H1 (cell line): ENCODE measurements around the gene ALPG. TPM values are rescaled to one million over a fixed set of nuclear protein-coding genes. Genes with fewer than 3 reads are reported as not detected.
A peak's percentile ranks its signal among the peaks of the same experiment; 100 is the strongest.
"Not testable (repeated sequence)": the region's sequence is repeated elsewhere in the genome, so short reads cannot be mapped to it uniquely, and the experiment has no call there.

Experiments
- CTCF ChIA-PET: fragments of 300-600 bp; sonication (Branson Sonifier 250); formaldehyde crosslinking; loops from one replicate; lab custom pipeline; 2021; ENCODE audit not compliant: partially characterized antibody; lab: Charles Lee
- POLR2A ChIA-PET: fragments of 300-600 bp; sonication (Branson Sonifier 250); formaldehyde crosslinking; loops from one replicate; lab custom pipeline; 2021; ENCODE audit warnings: inconsistent platforms; ENCODE audit not compliant: partially characterized antibody; lab: Charles Lee
- DNase-seq, 2 experiments: peaks; one replicate each; pipeline versions ENCODE4 v3.0.0 to v3.0.0-alpha.2; 2010 to 2022; ENCODE audit warnings: low spot score in 2 of 2, low read depth in 1 of 2, mixed read lengths in 1 of 2
- FAIRE-seq: peaks from 2 replicates; lab custom pipeline; 2011; peaks lifted over from hg19 to GRCh38; lab: Jason Lieb, UNC
- H2AFZ ChIP-seq: 2 replicates; pipeline ENCODE4 v1.8.1; 2012; ENCODE audit warnings: low read length, inconsistent platforms
- H2AK5ac ChIP-seq: 2 replicates; pipeline ENCODE4 v1.6.1; 2013; ENCODE audit warnings: low read depth, low read length
- H2BK120ac ChIP-seq: replicated peaks from 2 replicates; pipeline ENCODE3; 2013; ENCODE audit warnings: low read depth, low read length, inconsistent platforms
- H2BK12ac ChIP-seq: 2 replicates; pipeline ENCODE4 v1.6.1; 2013; ENCODE audit warnings: low read depth, low read length
- H2BK15ac ChIP-seq: 2 replicates; pipeline ENCODE4 v1.6.1; 2013; ENCODE audit warnings: low read length
- H2BK20ac ChIP-seq: 2 replicates; pipeline ENCODE4 v1.6.1; 2013; ENCODE audit warnings: low read length
- H2BK5ac ChIP-seq: 2 replicates; pipeline ENCODE4 v1.6.1; 2013; ENCODE audit warnings: low read depth, low read length
- H3K14ac ChIP-seq: 2 replicates; pipeline ENCODE4 v1.6.1; 2013; ENCODE audit warnings: inconsistent platforms; ENCODE audit not compliant: insufficient read length
- H3K18ac ChIP-seq: 2 replicates; pipeline ENCODE4 v1.6.1; 2013; ENCODE audit warnings: low read length; ENCODE audit errors: extremely low read depth
- H3K23ac ChIP-seq: 2 replicates; pipeline ENCODE4 v1.6.1; 2013; ENCODE audit warnings: inconsistent platforms; ENCODE audit not compliant: insufficient read length
- H3K23me2 ChIP-seq: 2 replicates; pipeline ENCODE4 v1.6.1; 2013; ENCODE audit warnings: low read depth, low read length
- H3K27ac ChIP-seq: 2 replicates; pipeline ENCODE4 v1.6.1; 2011; ENCODE audit warnings: low read depth, low read length, inconsistent platforms
- H3K27me3 ChIP-seq, 4 experiments: replicated peaks in 1 of 4; 1 replicate in 1 of 4; 2 replicates in 3 of 4; pipeline versions ENCODE4 v1.6.1 to v1.8.1; 2011 to 2013; ENCODE audit warnings: low read length in 3 of 4, mild to moderate bottlenecking in 3 of 4, inconsistent platforms in 2 of 4, mixed read lengths in 2 of 4, moderate library complexity in 1 of 4; ENCODE audit not compliant: control insufficient read depth in 3 of 4, insufficient read depth in 3 of 4; ENCODE audit errors: extremely low read depth in 1 of 4
- H3K36me3 ChIP-seq, 4 experiments: 2 replicates each; pipeline versions ENCODE4 v1.6.1 to v1.8.1; 2011 to 2013; ENCODE audit warnings: mild to moderate bottlenecking in 4 of 4, low read length in 3 of 4, moderate library complexity in 2 of 4, control low read depth in 1 of 4, inconsistent platforms in 1 of 4; ENCODE audit not compliant: insufficient read depth in 4 of 4, control insufficient read depth in 2 of 4
- H3K4ac ChIP-seq: replicated peaks from 2 replicates; pipeline ENCODE3; 2013; ENCODE audit warnings: low read length, low read depth, mixed read lengths, inconsistent platforms; ENCODE audit not compliant: insufficient read length
- H3K4me1 ChIP-seq, 4 experiments: replicated peaks in 1 of 4; 1 replicate in 1 of 4; 2 replicates in 3 of 4; pipeline versions ENCODE4 v1.6.1 to v1.8.1; 2011 to 2013; ENCODE audit warnings: low read length in 3 of 4, inconsistent platforms in 2 of 4, mixed read lengths in 1 of 4; ENCODE audit not compliant: insufficient read depth in 4 of 4, control insufficient read depth in 3 of 4
- H3K4me2 ChIP-seq, 2 experiments: 2 replicates each; pipeline versions ENCODE4 v1.6.1 to v1.8.1; 2011 to 2013; ENCODE audit warnings: low read depth in 2 of 2, low read length in 2 of 2, control low read depth in 1 of 2, inconsistent platforms in 1 of 2, mild to moderate bottlenecking in 1 of 2; ENCODE audit not compliant: insufficient read depth in 1 of 2
- H3K4me3 ChIP-seq, 4 experiments: fragments of 200-600, 300-600 bp in 1 of 4; sonication (generic), shearing (Covaris generic), sonication (Bioruptor Twin) in 1 of 4; 2 replicates each; pipeline versions ENCODE4 v1.5.1 to v1.8.1; 2011 to 2016; ENCODE audit warnings: low read length in 4 of 4, low read depth in 3 of 4, control low read depth in 2 of 4, inconsistent platforms in 2 of 4, mild to moderate bottlenecking in 2 of 4, mixed read lengths in 1 of 4, moderate library complexity in 1 of 4; ENCODE audit not compliant: insufficient read depth in 2 of 4; ENCODE audit errors: extremely low read depth in 1 of 4
- H3K56ac ChIP-seq: replicated peaks from 2 replicates; pipeline ENCODE3; 2013; ENCODE audit warnings: low read depth, mild to moderate bottlenecking, mixed read lengths, low read length, inconsistent platforms; ENCODE audit not compliant: insufficient read length
- H3K79me1 ChIP-seq: 2 replicates; pipeline ENCODE4 v1.6.1; 2013; ENCODE audit warnings: low read depth, low read length, control low read depth
- H3K79me2 ChIP-seq, 2 experiments: 2 replicates each; pipeline versions ENCODE4 v1.6.1 to v1.8.1; 2012 to 2013; ENCODE audit warnings: low read length in 2 of 2, mild to moderate bottlenecking in 2 of 2, inconsistent platforms in 1 of 2; ENCODE audit not compliant: insufficient read depth in 2 of 2, control insufficient read depth in 1 of 2
- H3K9ac ChIP-seq, 4 experiments: replicated peaks in 1 of 4; 1 replicate in 1 of 4; 2 replicates in 3 of 4; pipeline versions ENCODE4 v1.6.1 to v1.8.1; 2011 to 2013; ENCODE audit warnings: low read depth in 3 of 4, low read length in 3 of 4, control low read depth in 2 of 4, mild to moderate bottlenecking in 2 of 4, moderate library complexity in 2 of 4, inconsistent platforms in 1 of 4; ENCODE audit errors: extremely low read depth in 1 of 4
- H3K9me3 ChIP-seq, 2 experiments: 2 replicates each; pipeline versions ENCODE4 v1.6.1 to v1.8.1; 2012 to 2013; ENCODE audit warnings: mild to moderate bottlenecking in 2 of 2, moderate library complexity in 2 of 2, control low read depth in 1 of 2, inconsistent platforms in 1 of 2, low read depth in 1 of 2, low read length in 1 of 2, mixed read lengths in 1 of 2; ENCODE audit not compliant: insufficient read depth in 2 of 2
- H4K20me1 ChIP-seq, 2 experiments: replicated peaks in 1 of 2; 2 replicates each; pipeline versions ENCODE3 to v1.8.1; 2011 to 2013; ENCODE audit warnings: inconsistent platforms in 2 of 2, low read length in 2 of 2, mild to moderate bottlenecking in 1 of 2; ENCODE audit not compliant: insufficient read depth in 2 of 2, control insufficient read depth in 1 of 2
- H4K5ac ChIP-seq: 2 replicates; pipeline ENCODE4 v1.6.1; 2013; ENCODE audit warnings: low read length, low read depth, mixed read lengths, inconsistent platforms; ENCODE audit not compliant: insufficient read length
- H4K8ac ChIP-seq: 2 replicates; pipeline ENCODE4 v1.8.0; 2013; ENCODE audit warnings: mild to moderate bottlenecking, moderate library complexity, low read length, inconsistent platforms; ENCODE audit not compliant: insufficient read depth; ENCODE audit errors: extremely low read depth
- H4K91ac ChIP-seq: replicated peaks from 2 replicates; pipeline ENCODE3; 2013; ENCODE audit warnings: low read length, mixed read lengths, inconsistent platforms; ENCODE audit not compliant: insufficient read length
- ASH2L ChIP-seq: fragments of 200-600, 300-600 bp; sonication (generic); IDR thresholded peaks from one replicate; pipeline ENCODE4 v1.7.1; 2017; ENCODE audit warnings: low read length
- EP300 ChIP-seq, 2 experiments: IDR thresholded peaks; 1 replicate in 1 of 2; 2 replicates in 1 of 2; pipeline ENCODE4 v1.6.1; 2011 to 2012; ENCODE audit warnings: low read depth in 2 of 2, low read length in 2 of 2, mild to moderate bottlenecking in 2 of 2, borderline replicate concordance in 1 of 2, inconsistent platforms in 1 of 2, moderate library complexity in 1 of 2
- NANOG ChIP-seq: IDR thresholded peaks from 2 replicates; pipeline ENCODE4 v1.6.1; 2011; ENCODE audit warnings: low read length, low read depth, mild to moderate bottlenecking, inconsistent platforms; ENCODE audit not compliant: insufficient read depth, poor library complexity, severe bottlenecking
- POLR2A ChIP-seq, 2 experiments: IDR thresholded peaks; 1 replicate in 1 of 2; 2 replicates in 1 of 2; pipeline ENCODE4 v1.6.1; 2011; ENCODE audit warnings: low read depth in 2 of 2, low read length in 2 of 2, mild to moderate bottlenecking in 2 of 2; ENCODE audit errors: control extremely low read depth in 1 of 2
- SP1 ChIP-seq: IDR thresholded peaks from 2 replicates; pipeline ENCODE4 v1.6.1; 2011; ENCODE audit warnings: low read depth, low read length
- TEAD4 ChIP-seq: IDR thresholded peaks from 2 replicates; pipeline ENCODE4 v1.6.1; 2012; ENCODE audit warnings: low read depth, low read length, inconsistent platforms, mixed read lengths
- WGBS, 2 experiments: shearing (Covaris generic) in 1 of 2; methylation state at CpG; one replicate each; pipeline versions ENCODE4 v1.1.6 to v1.1.7; 2013 to 2015; ENCODE audit warnings: low lambda C conversion rate in 2 of 2, mixed read lengths in 2 of 2, inconsistent platforms in 1 of 2, low coverage in 1 of 2, missing lambda C conversion rate in 1 of 2; ENCODE audit not compliant: insufficient replicate concordance in 2 of 2, insufficient coverage in 1 of 2, insufficient read length in 1 of 2; ENCODE audit errors: extremely low coverage in 1 of 2, missing lambda C conversion rate in 1 of 2; 5-methylcytosine and 5-hydroxymethylcytosine counted together
- polyA plus RNA-seq, 7 experiments: library from polyadenylated mRNA; depleted of rRNA in 3 of 7; stranded (reverse) in 5 of 7; unstranded in 2 of 7; fragments of >200 nt in 5 of 7; fragments of 200-250 nt in 2 of 7; gene quantifications; 1 replicate in 5 of 7; 2 replicates in 1 of 7; 4 replicates in 1 of 7; pipeline versions ENCODE4 v1.2.1 to v1.2.3, GENCODE V29; 2011 to 2013; ENCODE audit warnings: missing spikeins in 2 of 7, mixed read lengths in 2 of 7
- total RNA-seq: library from RNA; stranded (reverse); fragmentation: NEBNext Ultra II Directional; extraction: Animal tissue kit (Norgen Biotek cat#: 25700); gene quantifications from 2 replicates; pipeline ENCODE4 v1.2.1, GENCODE V29; 2021

Gene ALPG
- total and polyA plus RNA-seq, 2 of the 8 experiments (the other 6 are each of a cell fraction or from before 2014, with no cell fraction given) = 0.56 to 2.1 TPM

DNA sequence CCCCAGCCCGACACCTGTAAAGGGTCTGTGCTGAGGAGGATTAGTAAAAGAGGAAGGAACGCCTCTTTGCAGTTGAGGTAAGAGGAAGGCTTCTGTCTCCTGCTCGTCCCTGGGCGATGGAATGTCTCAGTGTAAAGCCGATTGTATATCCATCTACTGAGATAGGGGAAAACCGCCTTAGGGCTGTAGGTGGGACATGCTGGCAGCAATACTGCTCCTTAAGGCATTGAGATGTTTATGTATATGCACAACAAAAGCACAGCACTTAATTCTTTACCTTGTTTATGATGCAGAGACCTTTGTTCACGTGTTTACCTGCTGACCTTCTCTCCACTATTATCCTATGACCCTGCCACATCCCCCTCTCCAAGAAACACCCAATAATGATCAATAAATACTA lies 16.8 kb downstream of the ALPG start:
- H4K20me1 ChIP-seq, H2BK20ac ChIP-seq, H3K4ac ChIP-seq, H4K5ac ChIP-seq, H3K9ac ChIP-seq, H3K14ac ChIP-seq, H3K9me3 ChIP-seq, H2AK5ac ChIP-seq, POLR2A ChIA-PET, H2BK15ac ChIP-seq, H4K8ac ChIP-seq, H3K23ac ChIP-seq, H4K91ac ChIP-seq, H3K18ac ChIP-seq, H3K56ac ChIP-seq, CTCF ChIA-PET, H2AFZ ChIP-seq, H2BK120ac ChIP-seq, H3K27ac ChIP-seq, H3K79me1 ChIP-seq: not testable (repeated sequence)
- peak overlapping the region; percentile 91 for H2BK5ac ChIP-seq
- DNase-seq = peak in 1 of 2 experiments; percentile 63
- H3K79me2 ChIP-seq = peaks cover 0 to 28% of the 10 kb centered on the region in 2 experiments; a peak in 2 of 4 replicates
- peak overlapping the region; percentile 34 to 77 for H3K4me2 ChIP-seq
- TF ChIP-seq ASH2L = peak; percentile 56
- 0 out of 2 replicates have a peak, but pooled peaks have one; percentile 24 for TF ChIP-seq SP1
- peak in 1 of 2 experiments; percentile 32; a peak in 1 of 3 replicates for TF ChIP-seq EP300 (IDR thresholded peaks at IDR 0.05; ENCODE audit: borderline replicate concordance in 1 of 2, low read depth in 2 of 2, low read length in 2 of 2)
- peak; percentile 38; the same call in 1 of the 2 replicates for TF ChIP-seq TEAD4
- TF ChIP-seq NANOG = peak; percentile 63
- TF ChIP-seq POLR2A (IDR thresholded peaks at IDR 0.05; ENCODE audit: control extremely low read depth in 1 of 2, low read depth in 2 of 2, low read length in 2 of 2) = peak in 1 of 2 experiments; percentile 45; a peak in 1 of 3 replicates
- peak overlapping the region in 1 of 4 experiments; percentile 39; a peak in 1 of 8 replicates for H3K4me3 ChIP-seq
- H3K4me1 ChIP-seq = peaks cover 8 to 32% (median 26%) of the 10 kb centered on the region in 4 experiments
- H3K23me2 ChIP-seq = peaks cover 23% of the 10 kb centered on the region; the same call in 1 of the 2 replicates
- peaks cover 0 to 20% (median 9%) of the 10 kb centered on the region in 4 experiments; a peak in 6 of 8 replicates for H3K36me3 ChIP-seq
- WGBS, 2 experiments = 3% methylated on average over 7 of the region's 7 CpGs; no CpG with 5 or more reads in 1 of the 2 experiments
- H2BK12ac ChIP-seq = peak overlapping the region; percentile 80; the same call in 1 of the 2 replicates
- FAIRE-seq = peak; percentile 79
- H3K27me3 ChIP-seq = peaks cover 7 to 35% (median 31%) of the 10 kb centered on the region in 4 experiments
